Activated CD8-positive, alpha-beta memory T cell treated with anti-CD3 and anti-CD28 coated beads for 1 hour (primary cell): Measurements from ENCODE around the gene LRRC30.
"Not testable (repeated sequence)": the region's sequence is repeated elsewhere in the genome, so short reads cannot be mapped to it uniquely, and the experiment has no call there.

Experiments
- DNase-seq, 2 donors: peaks; one replicate each; pipeline ENCODE4 v3.0.0-alpha.2; 2020; ENCODE audit warnings: low read depth in 1 of 2; ENCODE audit errors: extremely low read depth in 1 of 2

The LRRC30 gene

GRCh38 chr18:7230626-7231349 is at the start of gene LRRC30:
Gene LRRC30 (plus strand): TSS chr18:7231089. CDS start chr18:7231139, 50 bp downstream.
- no peak for DNase-seq

GRCh38 chr18:7185701-7186100 is 45.2 kb upstream of the LRRC30 start:
- no peak for DNase-seq

- no peak for DNase-seq
These were observed 40.2 kb upstream of the LRRC30 start for GRCh38 chr18:7190547-7191156.

- DNase-seq, result no peak
These were observed 39.2 kb upstream of the LRRC30 start for GRCh38 chr18:7191736-7192135.

- no peak for DNase-seq
These were observed 35.6 kb upstream of the LRRC30 start for GRCh38 chr18:7195266-7195665.

- DNase-seq, result no peak
These were observed 34.5 kb upstream of the LRRC30 start for GRCh38 chr18:7196421-7196820.

- DNase-seq, result no peak
These were observed 33.0 kb upstream of the LRRC30 start for GRCh38 chr18:7197854-7198253.

- no peak for DNase-seq
These were observed 32.6 kb upstream of the LRRC30 start for GRCh38 chr18:7198326-7198725.

GRCh38 chr18:7201096-7201495 is 29.8 kb upstream of the LRRC30 start:
- no peak for DNase-seq

GRCh38 chr18:7202169-7202568 is 28.7 kb upstream of the LRRC30 start:
- no peak for DNase-seq

GRCh38 chr18:7203601-7204000 is 27.3 kb upstream of the LRRC30 start:
- not testable (repeated sequence) for DNase-seq

- DNase-seq, result no peak
These were observed 25.5 kb upstream of the LRRC30 start for GRCh38 chr18:7205346-7205745.

- no peak for DNase-seq
These were observed 24.7 kb upstream of the LRRC30 start for GRCh38 chr18:7206217-7206616.

- DNase-seq, result no peak
These were observed 23.4 kb upstream of the LRRC30 start for GRCh38 chr18:7207366-7207915.

- DNase-seq, result no peak
These were observed 9.3 kb upstream of the LRRC30 start for GRCh38 chr18:7221424-7222155.

GRCh38 chr18:7224198-7224597 is 6.7 kb upstream of the LRRC30 start:
- no peak for DNase-seq

GRCh38 chr18:7232218-7232617 is 1.3 kb downstream of the LRRC30 start:
- DNase-seq, result no peak

- no peak for DNase-seq
These were observed 2.4 kb downstream of the LRRC30 start for GRCh38 chr18:7233134-7233810.

GRCh38 chr18:7234091-7234490 is 3.2 kb downstream of the LRRC30 start:
- no peak for DNase-seq

- no peak for DNase-seq
These were observed 4.1 kb downstream of the LRRC30 start for GRCh38 chr18:7234956-7235355.

GRCh38 chr18:7236072-7236471 is 5.2 kb downstream of the LRRC30 start:
- DNase-seq, result no peak
